ENCODE data around the gene KRT9. TPM values are rescaled to one million over a fixed set of nuclear protein-coding genes. Genes with fewer than 3 reads are reported as not detected.

Gene KRT9
- total and polyA plus RNA-seq, 2 experiments from 2014 or later: not detected

- Histone ChIP-seq H3K9me3 (ENCODE audit: low read depth) (no peaks in the 10 kb centered on the region), H3K27me3 (no peaks in the 10 kb centered on the region), H3K36me3 (replicated peaks; ENCODE audit: insufficient read depth, low read depth) (no peaks in the 10 kb centered on the region), H3K79me2 (no peaks in the 10 kb centered on the region), H3K4me2 (no peak overlapping the region), H4K20me1 (ENCODE audit: insufficient read depth, poor library complexity, severe bottlenecking) (no peaks in the 10 kb centered on the region), H3K27ac (no peak overlapping the region), H2AFZ (no peak overlapping the region), H3K4me1 (ENCODE audit: insufficient read depth) (peaks cover 37% of the 10 kb centered on the region), H3K9me2 (replicated peaks; ENCODE audit: insufficient read depth) (no peaks in the 10 kb centered on the region), H3K4me3 (no peak overlapping the region)
- TF ChIP-seq EZH2 (IDR thresholded peaks at IDR 0.05; ENCODE audit: borderline replicate concordance) (no peak), CTCF (IDR thresholded peaks at IDR 0.05; ENCODE audit: poor library complexity) (no peak), EZH2phosphoT487 (IDR thresholded peaks at IDR 0.05; ENCODE audit: low read depth, severe bottlenecking, unreplicated experiment) (no peak)
- no peak for DNase-seq (ENCODE audit: low spot score)
- WGBS (ENCODE audit: low lambda C conversion rate, missing lambda C conversion rate): 69% methylated on average over 3 of the region's 3 CpGs
Observed at GRCh38 chr17:41518031-41518430, 53.8 kb downstream of the KRT9 start.

- H3K79me2 ChIP-seq: no peaks in the 10 kb centered on the region
- H2AFZ ChIP-seq: no peak overlapping the region
- no peaks in the 10 kb centered on the region for H3K9me2 ChIP-seq (replicated peaks; ENCODE audit: insufficient read depth)
- TF ChIP-seq EZH2 (IDR thresholded peaks at IDR 0.05; ENCODE audit: borderline replicate concordance) (no peak), EZH2phosphoT487 (IDR thresholded peaks at IDR 0.05; ENCODE audit: low read depth, severe bottlenecking, unreplicated experiment) (no peak)
- H4K20me1 ChIP-seq (ENCODE audit: insufficient read depth, poor library complexity, severe bottlenecking): no peaks in the 10 kb centered on the region
- H3K9me3 ChIP-seq (ENCODE audit: low read depth): no peaks in the 10 kb centered on the region
- peaks cover 26% of the 10 kb centered on the region for H3K4me1 ChIP-seq (ENCODE audit: insufficient read depth)
- no peak overlapping the region for H3K4me2 ChIP-seq
- H3K4me3 ChIP-seq: no peak overlapping the region
- H3K36me3 ChIP-seq (replicated peaks; ENCODE audit: insufficient read depth, low read depth): no peaks in the 10 kb centered on the region
- no peak for DNase-seq (ENCODE audit: low spot score)
- WGBS (ENCODE audit: low lambda C conversion rate, missing lambda C conversion rate): 96% methylated on average over 14 of the region's 14 CpGs
- no peak overlapping the region for H3K27ac ChIP-seq
- H3K27me3 ChIP-seq: no peaks in the 10 kb centered on the region
Observed at GRCh38 chr17:41516830-41517283, 55.0 kb downstream of the KRT9 start.

GRCh38 chr17:41516147-41516829, 55.6 kb downstream of the KRT9 start:
- Histone ChIP-seq H4K20me1 (ENCODE audit: insufficient read depth, poor library complexity, severe bottlenecking) (no peaks in the 10 kb centered on the region), H3K4me3 (no peak overlapping the region), H3K36me3 (replicated peaks; ENCODE audit: insufficient read depth, low read depth) (no peaks in the 10 kb centered on the region), H3K79me2 (no peaks in the 10 kb centered on the region), H3K9me3 (ENCODE audit: low read depth) (no peaks in the 10 kb centered on the region), H3K27ac (no peak overlapping the region), H3K9me2 (replicated peaks; ENCODE audit: insufficient read depth) (no peaks in the 10 kb centered on the region), H2AFZ (no peak overlapping the region), H3K27me3 (no peaks in the 10 kb centered on the region), H3K4me2 (no peak overlapping the region), H3K4me1 (ENCODE audit: insufficient read depth) (peaks cover 26% of the 10 kb centered on the region)
- DNase-seq (ENCODE audit: low spot score): no peak
- WGBS (ENCODE audit: low lambda C conversion rate, missing lambda C conversion rate): 94% methylated on average over 14 of the region's 14 CpGs
- TF ChIP-seq CTCF (IDR thresholded peaks at IDR 0.05; ENCODE audit: poor library complexity) (no peak), EZH2 (IDR thresholded peaks at IDR 0.05; ENCODE audit: borderline replicate concordance) (no peak), EZH2phosphoT487 (IDR thresholded peaks at IDR 0.05; ENCODE audit: low read depth, severe bottlenecking, unreplicated experiment) (no peak)

Small RNAs within 50 kb of the gene (microRNA-seq; reads per million reads assigned to microRNA genes)
- not detected for gene MIR6510

Other genes starting within 250 kb of the KRT9 start
- gene KRT33A, start 221.2 kb downstream of the KRT9 start, total RNA-seq: not detected in 2 replicates
- not detected in 2 replicates for gene KRT33A, start 221.2 kb downstream of the KRT9 start, polyA plus RNA-seq
- not detected in 2 replicates for gene KRT33B, start 202.2 kb downstream of the KRT9 start, total RNA-seq
- 0.35 TPM in 1 of 2 replicates, not detected in the other for gene KRT33B, start 202.2 kb downstream of the KRT9 start, polyA plus RNA-seq
- 0.20 TPM in 1 of 2 replicates, not detected in the other for gene KRT34, start 189.8 kb downstream of the KRT9 start, total RNA-seq
- 0.71 TPM in 1 of 2 replicates, not detected in the other for gene KRT34, start 189.8 kb downstream of the KRT9 start, polyA plus RNA-seq
- not detected in 2 replicates for gene KRT31, start 174.5 kb downstream of the KRT9 start, total RNA-seq
- not detected in 2 replicates for gene KRT31, start 174.5 kb downstream of the KRT9 start, polyA plus RNA-seq
- not detected in 2 replicates for gene KRT37, start 147.5 kb downstream of the KRT9 start, total RNA-seq
- gene KRT37, start 147.5 kb downstream of the KRT9 start, polyA plus RNA-seq: not detected in 2 replicates
- not detected in 2 replicates for gene KRT38, start 131.1 kb downstream of the KRT9 start, total RNA-seq
- gene KRT38, start 131.1 kb downstream of the KRT9 start, polyA plus RNA-seq: not detected in 2 replicates
- not detected in 2 replicates for gene KRT32, start 104.7 kb downstream of the KRT9 start, total RNA-seq
- not detected in 2 replicates for gene KRT32, start 104.7 kb downstream of the KRT9 start, polyA plus RNA-seq
- gene KRT35, start 90.9 kb downstream of the KRT9 start, total RNA-seq: not detected in 2 replicates
- gene KRT35, start 90.9 kb downstream of the KRT9 start, polyA plus RNA-seq: not detected in 2 replicates
- gene KRT36, start 82.1 kb downstream of the KRT9 start, total RNA-seq: not detected in 2 replicates
- gene KRT36, start 82.1 kb downstream of the KRT9 start, polyA plus RNA-seq: not detected in 2 replicates
- gene KRT13, start 66.4 kb downstream of the KRT9 start, total RNA-seq: 5.3 and 8.1 TPM in 2 replicates
- gene KRT13, start 66.4 kb downstream of the KRT9 start, polyA plus RNA-seq: 15.1 and 24.8 TPM in 2 replicates
- 6.2 and 6.8 TPM in 2 replicates for gene KRT15, start 53.2 kb downstream of the KRT9 start, total RNA-seq
- 8.2 and 10.6 TPM in 2 replicates for gene KRT15, start 53.2 kb downstream of the KRT9 start, polyA plus RNA-seq
- 623 and 817 TPM in 2 replicates for gene KRT19, start 43.8 kb downstream of the KRT9 start, total RNA-seq
- gene KRT19, start 43.8 kb downstream of the KRT9 start, polyA plus RNA-seq: 1,343 and 1,722 TPM in 2 replicates
- 0.33 TPM in 1 of 2 replicates, not detected in the other for gene KRT14, start 14.8 kb upstream of the KRT9 start, total RNA-seq
- gene KRT14, start 14.8 kb upstream of the KRT9 start, polyA plus RNA-seq: 1.1 and 1.9 TPM in 2 replicates
- 0.90 and 1.1 TPM in 2 replicates for gene KRT16, start 40.7 kb upstream of the KRT9 start, total RNA-seq
- 2.5 and 4.8 TPM in 2 replicates for gene KRT16, start 40.7 kb upstream of the KRT9 start, polyA plus RNA-seq
- gene KRT17, start 52.5 kb upstream of the KRT9 start, total RNA-seq: 41.5 and 59.5 TPM in 2 replicates
- gene KRT17, start 52.5 kb upstream of the KRT9 start, polyA plus RNA-seq: 118 and 145 TPM in 2 replicates
- 180 and 192 TPM in 2 replicates for gene EIF1, start 116.8 kb upstream of the KRT9 start, total RNA-seq
- gene EIF1, start 116.8 kb upstream of the KRT9 start, polyA plus RNA-seq: 977 and 989 TPM in 2 replicates
- not detected in 2 replicates for gene GAST, start 140.3 kb upstream of the KRT9 start, total RNA-seq
- gene GAST, start 140.3 kb upstream of the KRT9 start, polyA plus RNA-seq: 2.3 TPM in 1 of 2 replicates, not detected in the other
- gene HAP1, start 162.6 kb upstream of the KRT9 start, total RNA-seq: 0.03 and 0.08 TPM in 2 replicates
- gene HAP1, start 162.6 kb upstream of the KRT9 start, polyA plus RNA-seq: 0.18 and 0.44 TPM in 2 replicates
- gene JUP, start 214.7 kb upstream of the KRT9 start, total RNA-seq: 162 and 209 TPM in 2 replicates
- gene JUP, start 214.7 kb upstream of the KRT9 start, polyA plus RNA-seq: 191 and 214 TPM in 2 replicates
- 62.6 and 66.2 TPM in 2 replicates for gene P3H4, start 239.9 kb upstream of the KRT9 start, total RNA-seq
- gene P3H4, start 239.9 kb upstream of the KRT9 start, polyA plus RNA-seq: 109 and 110 TPM in 2 replicates
- 239 and 290 TPM in 2 replicates for gene FKBP10, start 240.9 kb upstream of the KRT9 start, total RNA-seq
- gene FKBP10, start 240.9 kb upstream of the KRT9 start, polyA plus RNA-seq: 88.0 and 92.0 TPM in 2 replicates

All from hepatocyte (in vitro differentiated cells).